Skin epidermis (tissue), 12 donors: ENCODE results near the gene TRAPPC2B.
A peak's percentile ranks its signal among the peaks of the same experiment; 100 is the strongest.

Experiments used
- H3K27ac ChIP-seq, 21 experiments: fragments of 200-600 bp; sonication (generic) in 11 of 21; one replicate each; pipeline ENCODE4 v1.5.0; 2020; ENCODE audit warnings: mild to moderate bottlenecking in 3 of 21, inconsistent platforms in 2 of 21, moderate library complexity in 2 of 21
- H3K4me3 ChIP-seq, 7 experiments: fragments of 200-600 bp; sonication (generic) in 2 of 7; one replicate each; pipeline ENCODE4 v1.5.0; 2020; ENCODE audit warnings: inconsistent platforms in 2 of 7, mild to moderate bottlenecking in 2 of 7, moderate library complexity in 1 of 7

The TRAPPC2B gene

DNA sequence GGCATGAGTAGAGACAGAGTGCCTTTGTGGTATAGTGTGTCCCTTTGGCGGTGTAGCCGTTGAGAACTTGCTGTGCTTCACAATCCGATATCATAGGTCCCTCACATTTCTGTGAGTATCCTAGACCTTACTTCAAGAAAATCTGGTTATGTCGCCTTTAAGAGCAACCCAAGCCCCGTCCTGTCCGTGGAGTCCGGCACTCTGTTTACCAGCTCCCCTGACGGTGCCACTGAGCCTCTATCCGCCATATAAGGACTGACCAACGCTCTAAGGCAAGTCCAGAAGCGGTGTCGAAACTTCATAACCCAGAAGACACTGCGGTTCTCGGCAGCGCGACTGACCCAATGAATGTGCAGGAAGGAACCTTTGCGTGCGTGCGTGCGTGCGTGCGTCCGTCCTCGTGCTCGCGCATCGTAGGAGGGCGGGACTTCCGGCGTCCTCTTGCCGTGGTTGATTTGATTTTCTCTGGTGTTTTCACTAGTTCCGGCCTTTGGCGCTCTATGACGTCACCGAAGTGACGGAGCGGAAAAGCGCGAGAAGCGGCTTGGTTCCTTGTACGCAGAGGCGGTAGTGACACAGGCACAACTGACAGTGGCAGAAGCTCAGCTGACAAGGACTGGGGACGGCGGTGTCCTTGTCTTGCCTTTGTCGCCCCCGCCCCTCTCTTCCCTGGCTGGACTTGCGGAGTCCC is at the start of gene TRAPPC2B, which contains the start of gene ZNF547:
Gene TRAPPC2B (plus strand): TSS at position 555 of the 691 bp plus-strand sequence. CDS start 1,283 bp downstream, outside the sequence.
Gene ZNF547 (plus strand): TSS at position 555 of the 691 bp plus-strand sequence. CDS start 5,005 bp downstream, outside the sequence.
- peak within 1 kb of the TSS; percentile 82 to 97 (median 92) for H3K27ac ChIP-seq
- H3K4me3 ChIP-seq, result peak within 1 kb of the TSS; percentile 73 to 95 (median 82)

DNA sequence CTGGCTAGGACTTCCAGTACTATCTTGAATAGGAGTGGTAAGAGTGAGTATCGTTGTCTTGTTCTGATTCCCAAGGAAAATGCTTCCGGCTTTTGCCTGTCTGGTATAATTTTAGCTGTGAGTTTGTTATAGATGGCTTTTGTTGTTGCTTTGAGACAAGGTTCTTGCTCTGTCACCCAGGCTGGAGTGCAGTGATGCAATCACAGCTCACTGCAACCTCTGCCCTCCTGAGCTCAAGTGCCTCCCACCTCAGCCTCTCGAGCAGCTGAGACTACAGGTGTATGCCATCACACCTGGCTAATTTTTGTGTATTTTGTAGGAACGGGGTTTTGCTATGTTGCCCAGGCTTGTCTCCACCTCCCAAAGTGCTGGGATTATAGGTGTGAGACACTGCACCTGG is 49.2 kb upstream of the TRAPPC2B start:
- H3K4me3 ChIP-seq, result no peak overlapping the region
- H3K27ac ChIP-seq, result no peak overlapping the region

DNA sequence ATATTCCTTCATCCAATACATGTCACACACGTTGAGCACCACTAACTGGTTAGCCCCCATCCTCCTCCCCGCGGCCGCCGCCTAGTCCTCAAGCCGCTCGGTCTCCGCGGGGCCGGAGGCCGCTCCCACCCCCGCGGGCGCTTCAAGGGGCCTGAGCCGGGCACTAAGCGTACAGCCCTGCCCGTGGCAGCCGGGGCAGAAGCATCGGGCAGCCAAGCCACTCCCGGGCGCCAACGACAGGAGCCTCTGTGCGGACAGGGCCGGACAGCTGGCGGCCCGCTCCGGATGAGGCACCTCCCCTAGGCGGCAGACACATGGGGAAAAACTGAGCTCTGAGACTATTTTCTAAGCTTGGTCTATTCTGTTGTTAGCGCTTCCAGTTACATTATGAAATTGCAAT is 45.8 kb upstream of the TRAPPC2B start:
- no peak overlapping the region for H3K27ac ChIP-seq
- H3K4me3 ChIP-seq, result no peak overlapping the region

DNA sequence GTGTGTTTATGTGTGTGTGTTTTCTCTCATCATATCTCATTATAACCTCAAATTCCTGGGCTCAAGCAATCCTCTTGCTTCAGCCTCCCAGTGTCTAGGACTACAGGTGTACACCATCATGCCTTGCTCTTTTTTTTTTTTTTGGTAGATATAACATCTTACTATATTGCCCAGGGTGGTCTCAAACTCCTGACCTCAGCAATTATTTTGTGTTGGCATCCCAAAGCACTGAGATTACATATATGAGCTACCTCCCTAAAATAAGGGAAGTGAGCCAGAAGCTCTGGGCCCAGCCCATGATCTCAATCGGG is 43.5 kb upstream of the TRAPPC2B start:
- Histone ChIP-seq H3K4me3 (peak overlapping the region; percentile 77 to 99 (median 88)), H3K27ac (peak overlapping the region; percentile 62 to 98 (median 89))

DNA sequence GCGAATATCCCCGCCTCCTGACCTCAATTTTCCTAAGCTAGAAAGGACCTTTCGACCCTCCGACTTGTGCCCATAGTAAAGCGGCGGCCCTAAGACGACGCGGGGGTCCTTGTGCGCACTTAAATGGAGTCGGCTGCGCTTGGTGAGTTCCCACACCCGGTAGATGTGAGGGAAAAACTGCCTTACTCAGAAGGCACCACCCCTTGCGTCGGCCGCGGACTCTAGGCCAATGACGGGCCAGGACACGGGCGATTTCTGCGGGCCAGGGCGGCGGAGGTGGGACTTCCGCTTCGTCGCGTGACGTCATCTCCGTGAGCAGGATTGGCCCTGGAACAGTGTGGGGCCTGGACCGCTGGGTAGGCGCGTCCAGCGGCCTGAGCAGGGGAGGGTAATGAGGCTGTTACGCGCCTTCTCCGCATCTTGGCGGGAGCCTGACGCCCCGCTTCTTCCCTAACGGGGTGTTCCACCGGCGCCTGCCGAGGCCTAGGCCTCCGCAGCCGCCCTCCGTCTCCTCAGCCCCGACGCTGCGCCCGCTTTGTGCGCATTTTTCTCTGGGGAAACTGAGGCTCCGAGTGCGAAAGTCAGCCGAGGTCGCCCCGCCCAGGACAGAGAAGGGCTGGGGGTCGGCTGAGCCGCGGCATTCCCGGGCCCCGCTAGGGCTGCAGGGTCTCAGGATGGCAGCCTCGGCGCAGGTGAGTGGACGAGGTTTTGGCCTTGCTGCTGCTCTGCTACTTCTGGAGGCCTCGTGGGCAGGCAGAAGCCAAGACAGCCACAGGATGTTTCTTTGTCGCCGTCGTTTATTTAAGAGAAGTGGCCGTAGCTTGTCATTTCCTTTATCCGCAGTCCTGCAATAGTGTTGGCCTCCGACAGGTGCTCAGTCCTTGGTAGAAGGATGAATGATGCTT is 42.9 kb upstream of the TRAPPC2B start, which contains the start of gene ZNF543:
Gene ZNF543 (plus strand): TSS at position 293 of the 905 bp plus-strand sequence. CDS start 382 bp downstream, at position 675.
- Histone ChIP-seq H3K4me3 (peak within 1 kb of the TSS; percentile 77 to 99 (median 88)), H3K27ac (peak within 1 kb of the TSS; percentile 65 to 98 (median 89))

DNA sequence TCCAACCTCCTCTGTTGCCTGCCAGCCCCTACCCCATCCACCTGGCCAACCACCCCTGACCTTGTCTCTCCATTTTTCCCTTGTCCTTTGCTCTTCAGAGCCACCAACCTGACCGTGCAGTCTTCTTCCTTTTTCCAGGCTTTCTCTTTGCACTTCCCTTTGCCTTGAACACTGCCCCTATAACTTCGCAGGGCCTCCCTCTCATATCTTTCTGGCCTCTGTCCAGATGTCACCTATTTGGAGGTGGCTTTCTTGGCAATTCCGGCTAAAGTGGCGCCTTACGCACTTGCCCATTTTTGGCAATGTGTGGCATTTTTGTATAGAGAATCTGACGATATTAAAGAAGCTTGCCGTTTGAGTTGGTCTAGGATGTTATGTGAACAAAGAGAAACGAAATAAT is 42.2 kb upstream of the TRAPPC2B start:
- Histone ChIP-seq H3K27ac (peak overlapping the region in 16 of 21 experiments; percentile 80 to 98 (median 90)), H3K4me3 (peak overlapping the region; percentile 77 to 99 (median 88))

DNA sequence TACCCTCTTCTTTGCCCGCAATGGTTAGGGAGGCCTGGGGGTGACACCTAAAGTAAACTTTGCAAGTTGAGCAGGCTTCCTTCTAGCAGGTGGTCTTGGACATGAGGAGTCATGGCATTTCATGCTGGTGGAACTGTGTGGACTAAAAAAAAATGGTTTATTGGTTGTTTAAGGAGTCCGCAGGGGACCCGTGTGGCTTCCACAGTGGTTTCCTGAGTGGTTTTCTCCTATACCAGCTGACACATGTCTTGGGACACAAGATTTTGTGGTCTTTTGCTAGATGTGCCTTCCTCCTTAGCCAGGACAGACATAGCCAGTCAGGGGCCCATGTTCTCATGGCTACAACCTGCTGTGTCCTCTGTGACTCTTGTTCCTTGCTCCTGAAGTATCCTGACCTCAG is 41.6 kb upstream of the TRAPPC2B start:
- H3K4me3 ChIP-seq, result peak overlapping the region in 2 of 7 experiments; percentile 93 to 99
- H3K27ac ChIP-seq, result no peak overlapping the region

DNA sequence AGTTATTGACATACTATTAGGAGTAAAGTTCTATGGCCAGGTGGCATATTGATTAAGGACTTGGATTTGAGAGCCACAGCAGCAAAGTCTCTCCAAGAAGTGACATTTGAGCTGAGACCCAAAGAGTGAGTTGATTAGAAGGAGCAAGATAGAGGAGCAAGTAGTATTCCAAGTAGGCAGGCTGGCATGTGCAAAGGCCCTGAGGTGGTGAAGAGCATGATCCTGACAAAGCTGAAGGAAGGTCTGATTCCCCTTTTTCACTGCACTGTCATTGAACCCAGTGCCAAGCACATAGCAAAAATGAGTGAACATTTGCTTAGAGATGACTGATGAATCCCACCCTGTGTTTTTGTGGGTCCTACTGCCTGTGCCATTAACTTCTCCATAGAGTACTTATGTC is 38.4 kb upstream of the TRAPPC2B start:
- Histone ChIP-seq H3K4me3 (no peak overlapping the region), H3K27ac (no peak overlapping the region)

DNA sequence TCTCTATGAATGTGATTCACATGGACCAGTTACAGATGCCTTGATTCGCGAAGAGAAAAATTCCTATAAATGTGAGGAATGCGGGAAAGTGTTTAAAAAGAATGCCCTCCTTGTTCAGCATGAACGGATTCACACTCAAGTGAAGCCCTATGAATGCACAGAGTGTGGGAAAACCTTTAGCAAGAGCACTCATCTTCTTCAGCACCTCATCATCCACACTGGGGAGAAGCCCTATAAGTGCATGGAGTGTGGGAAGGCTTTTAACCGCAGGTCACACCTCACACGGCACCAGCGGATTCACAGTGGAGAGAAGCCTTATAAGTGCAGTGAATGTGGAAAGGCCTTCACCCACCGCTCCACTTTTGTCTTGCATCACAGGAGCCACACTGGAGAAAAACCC is 35.4 kb upstream of the TRAPPC2B start:
- no peak overlapping the region for H3K27ac ChIP-seq
- no peak overlapping the region for H3K4me3 ChIP-seq

DNA sequence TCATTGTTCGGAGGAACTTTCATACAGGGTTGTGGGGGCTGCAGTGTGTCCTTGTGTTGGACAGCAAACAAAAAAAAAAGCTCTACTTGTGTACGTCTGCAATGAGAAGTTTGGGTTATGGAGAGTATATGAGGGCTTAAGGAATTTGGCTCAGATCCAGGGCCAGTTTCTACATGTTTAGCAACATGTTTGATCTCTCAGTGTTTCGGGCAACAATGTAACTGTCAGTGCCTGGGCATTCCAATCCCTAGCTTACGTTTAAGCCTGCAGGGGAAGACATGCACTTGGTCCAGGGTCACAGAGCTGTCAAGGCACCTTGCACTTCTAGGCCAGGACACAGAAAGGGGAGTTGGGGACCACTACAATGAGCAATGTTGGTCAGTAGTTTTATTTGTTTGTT is 29.2 kb upstream of the TRAPPC2B start:
- no peak overlapping the region for H3K27ac ChIP-seq
- H3K4me3 ChIP-seq, result no peak overlapping the region

DNA sequence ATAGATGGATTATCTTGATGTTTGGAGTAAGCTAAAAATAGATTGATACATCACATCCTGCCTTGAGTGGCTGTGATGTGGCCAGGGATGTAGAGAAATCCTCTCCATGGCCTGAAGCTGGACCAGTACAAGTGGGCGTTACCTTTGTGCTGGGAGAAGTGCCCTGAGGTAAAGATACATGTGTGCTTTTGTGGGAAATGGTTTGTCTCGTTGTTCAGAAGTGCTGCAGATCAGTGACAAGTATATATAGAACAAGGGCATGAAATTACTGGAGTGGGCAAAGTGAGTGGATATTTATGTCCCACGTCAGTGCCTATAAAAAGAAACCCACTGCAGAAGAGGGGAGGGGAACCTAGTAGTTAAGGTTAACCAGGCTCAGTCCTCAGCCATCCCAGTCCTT is 24.5 kb upstream of the TRAPPC2B start:
- no peak overlapping the region for H3K27ac ChIP-seq
- H3K4me3 ChIP-seq, result no peak overlapping the region

DNA sequence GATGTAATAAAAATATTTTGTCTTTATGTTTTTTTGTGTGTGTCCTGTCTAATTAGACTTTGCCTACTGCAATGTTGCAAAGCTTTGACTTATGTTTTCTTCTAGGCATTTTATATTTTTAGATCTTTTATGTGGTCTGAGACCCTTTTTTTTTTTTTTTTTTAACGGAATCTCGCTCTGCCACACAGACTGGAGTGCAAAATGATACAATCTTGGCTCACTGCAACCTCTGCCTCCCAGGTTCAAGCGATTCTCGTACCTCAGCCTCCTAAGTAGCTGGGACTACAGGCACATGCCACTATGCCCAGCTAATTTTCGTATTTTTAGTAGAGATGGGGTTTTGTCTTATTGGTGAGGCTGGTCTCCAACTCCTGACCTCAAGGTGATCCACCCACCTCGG is 20.8 kb upstream of the TRAPPC2B start:
- H3K27ac ChIP-seq, result no peak overlapping the region
- no peak overlapping the region for H3K4me3 ChIP-seq

DNA sequence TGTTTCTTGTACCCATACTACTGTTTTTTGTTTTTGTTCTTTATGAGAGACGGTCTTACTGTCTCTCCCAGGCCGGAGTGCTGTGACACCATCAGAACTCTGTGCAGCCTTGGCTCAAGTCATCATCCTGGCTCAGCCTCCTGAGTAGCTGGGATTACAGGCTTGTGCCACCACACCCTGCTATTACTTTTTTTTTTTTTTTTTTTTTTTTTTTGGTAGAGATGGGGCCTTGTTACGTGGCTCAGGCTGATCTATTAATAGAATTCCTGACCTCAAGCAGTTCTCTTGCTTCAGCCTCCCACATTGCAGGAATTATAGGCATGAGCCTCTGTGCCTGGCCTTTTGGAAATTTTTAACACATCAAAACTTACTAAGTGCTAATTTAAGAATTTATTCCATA is 15.2 kb upstream of the TRAPPC2B start:
- no peak overlapping the region for H3K4me3 ChIP-seq

DNA sequence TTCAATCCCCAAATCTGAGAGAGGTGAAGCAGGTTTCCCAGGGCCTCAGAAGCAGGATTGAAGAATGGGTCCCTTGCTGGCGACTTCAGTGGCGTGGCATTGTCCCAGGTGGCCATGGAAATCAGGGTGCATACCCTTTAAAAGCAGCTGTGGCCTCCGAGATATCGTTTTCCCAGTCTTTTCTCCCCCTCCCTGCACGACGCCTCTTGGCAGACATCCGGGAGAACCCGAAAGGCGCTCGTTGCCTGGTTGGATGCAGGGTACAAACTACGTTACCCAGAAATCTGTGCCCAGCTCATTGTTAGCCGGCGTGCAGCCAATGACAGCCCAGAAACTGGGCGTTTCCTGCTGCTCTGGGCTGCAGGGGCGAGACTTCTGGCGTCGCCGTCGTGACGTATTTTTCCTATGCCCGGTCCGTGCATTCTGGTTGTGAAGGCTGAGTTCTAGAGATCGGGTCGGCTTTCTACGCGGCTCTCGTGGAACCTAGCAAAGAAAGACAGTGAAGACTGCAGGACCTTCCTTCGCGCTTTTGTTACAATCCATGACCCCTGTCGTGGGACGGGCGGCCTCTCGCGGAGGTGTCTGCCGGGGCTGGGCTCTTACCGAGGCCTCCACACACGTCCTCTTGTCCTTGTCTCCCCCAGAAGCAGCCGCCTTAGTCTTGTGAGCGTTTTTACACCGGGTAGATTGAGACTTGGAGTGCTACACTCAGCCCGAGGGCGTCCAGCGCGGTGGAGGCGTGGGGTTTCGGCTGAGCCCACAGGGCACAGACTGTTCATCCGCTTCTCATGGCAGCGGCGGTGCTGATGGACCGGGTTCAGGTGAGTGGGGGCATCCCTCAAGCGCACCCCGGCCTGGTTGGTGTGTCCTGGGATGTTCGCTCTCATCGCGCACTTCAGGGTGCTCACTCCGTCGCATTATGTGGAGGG is 12.2 kb upstream of the TRAPPC2B start, which contains the start of gene ZNF304:
Gene ZNF304 (plus strand): TSS at position 395 of the 929 bp plus-strand sequence. CDS start 394 bp downstream, at position 789.
- peak within 1 kb of the TSS; percentile 16 to 92 (median 83) for H3K27ac ChIP-seq
- H3K4me3 ChIP-seq, result peak within 1 kb of the TSS; percentile 68 to 97 (median 88)

More for the DNA sequence above, 15.2 kb upstream of the TRAPPC2B start:
- H3K27ac ChIP-seq, result no peak overlapping the region

DNA sequence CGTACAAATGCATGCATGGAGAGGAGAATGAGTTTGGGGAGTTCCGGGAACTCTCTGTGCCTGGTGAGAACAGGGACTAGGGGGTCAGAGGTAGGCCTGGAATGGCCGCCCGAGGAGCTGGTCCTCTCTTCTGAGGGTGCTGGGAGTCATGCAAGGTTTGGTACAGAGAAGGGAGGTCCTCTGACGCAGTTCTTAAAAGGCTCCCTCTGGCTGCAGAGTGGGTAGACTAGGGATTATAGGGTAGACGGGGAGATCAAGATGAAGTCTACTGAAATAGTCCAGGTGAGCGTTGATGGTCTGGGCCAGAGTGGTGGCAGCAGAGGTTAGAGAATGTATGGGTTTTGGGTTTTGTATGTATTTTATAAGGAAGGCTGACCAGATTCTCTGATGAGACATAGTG is 11.5 kb upstream of the TRAPPC2B start:
- peak overlapping the region in 17 of 21 experiments; percentile 16 to 92 (median 84) for H3K27ac ChIP-seq
- H3K4me3 ChIP-seq, result peak overlapping the region; percentile 68 to 97 (median 88)

DNA sequence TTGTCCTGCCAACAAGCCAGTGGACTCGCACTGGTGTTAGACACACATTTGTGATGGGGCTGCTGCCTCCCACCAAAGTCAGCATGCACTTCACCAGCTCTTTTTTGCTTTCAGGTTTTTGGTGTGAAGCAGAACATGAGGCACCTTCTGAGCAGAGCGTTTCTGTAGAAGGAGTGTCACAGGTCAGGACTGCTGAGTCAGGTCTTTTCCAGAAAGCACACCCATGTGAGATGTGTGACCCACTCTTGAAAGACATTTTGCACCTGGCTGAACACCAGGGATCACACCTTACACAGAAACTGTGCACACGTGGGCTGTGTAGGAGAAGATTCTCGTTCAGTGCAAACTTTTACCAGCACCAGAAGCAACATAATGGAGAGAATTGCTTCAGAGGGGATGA is 7.4 kb upstream of the TRAPPC2B start:
- H3K27ac ChIP-seq, result no peak overlapping the region
- H3K4me3 ChIP-seq, result no peak overlapping the region

DNA sequence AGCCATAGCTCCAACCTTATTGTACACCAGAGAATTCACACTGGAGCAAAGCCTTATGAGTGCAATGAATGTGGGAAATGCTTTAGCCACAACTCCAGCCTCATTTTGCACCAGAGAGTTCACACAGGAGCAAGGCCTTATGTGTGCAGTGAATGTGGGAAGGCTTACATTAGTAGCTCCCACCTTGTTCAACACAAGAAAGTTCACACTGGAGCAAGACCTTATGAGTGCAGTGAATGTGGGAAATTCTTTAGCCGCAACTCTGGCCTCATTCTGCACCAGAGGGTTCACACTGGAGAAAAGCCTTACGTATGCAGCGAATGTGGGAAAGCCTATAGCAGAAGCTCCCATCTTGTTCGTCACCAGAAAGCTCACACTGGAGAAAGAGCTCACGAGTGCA is 5.9 kb upstream of the TRAPPC2B start:
- H3K4me3 ChIP-seq, result no peak overlapping the region
- H3K27ac ChIP-seq, result no peak overlapping the region

DNA sequence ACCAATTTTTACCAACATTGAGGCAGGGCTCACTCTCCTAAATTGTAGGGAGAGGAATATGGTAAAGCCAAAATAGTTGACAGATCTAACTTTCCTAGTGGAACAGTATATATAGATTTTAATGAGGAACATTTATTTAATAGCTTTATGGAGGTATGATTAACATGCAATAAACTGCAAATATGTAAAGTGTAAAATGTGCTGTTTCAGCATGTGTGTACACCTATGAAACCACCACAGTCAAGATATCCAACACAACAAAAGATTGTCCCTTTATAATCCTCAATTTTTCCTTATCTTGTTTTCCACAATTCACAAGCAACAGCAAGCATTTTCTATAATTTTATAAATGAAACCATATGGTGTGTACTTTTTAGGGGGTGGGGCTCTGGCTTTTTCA is 4.1 kb upstream of the TRAPPC2B start:
- H3K4me3 ChIP-seq, result no peak overlapping the region
- H3K27ac ChIP-seq, result no peak overlapping the region

DNA sequence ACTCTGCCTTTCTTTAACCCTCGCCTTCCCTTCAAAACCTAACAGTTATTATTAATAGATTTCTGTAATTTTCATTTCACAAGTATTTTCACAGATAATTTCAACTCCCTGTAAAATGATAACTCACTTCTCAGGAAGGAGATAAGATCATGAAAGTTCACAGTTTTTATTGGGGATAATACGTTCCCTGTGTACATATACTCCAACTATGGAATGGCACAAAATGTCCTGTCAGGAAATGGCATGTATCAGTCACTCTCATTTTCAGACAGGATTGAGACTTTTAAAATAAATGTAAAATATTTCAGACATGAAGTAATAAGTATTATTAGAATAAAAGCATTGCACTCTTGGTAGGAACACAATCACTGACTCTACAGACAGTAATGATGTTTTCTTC is 932 bp upstream of the TRAPPC2B start:
- Histone ChIP-seq H3K4me3 (peak overlapping the region in 6 of 7 experiments; percentile 27 to 88 (median 79)), H3K27ac (peak overlapping the region in 16 of 21 experiments; percentile 35 to 96 (median 86))
